HepG2 (cell line): ENCODE measurements around the gene GPN1. TPM values are rescaled to one million over a fixed set of nuclear protein-coding genes. Genes with fewer than 3 reads are reported as not detected.

Source experiments
- DR1 ChIP-seq: sonication (generic); formaldehyde crosslinking; IDR thresholded peaks from 2 replicates; pipeline ENCODE4 v1.8.0; 2021; ENCODE audit warnings: mild to moderate bottlenecking, missing genetic modification reagents, inconsistent platforms
- HMG20B ChIP-seq: conservative IDR thresholded peaks from 2 replicates; pipeline ENCODE4 v1.6.1; 2016; ENCODE audit warnings: missing genetic modification reagents, missing compliant biosample characterization
- KMT2B ChIP-seq: IDR thresholded peaks from 2 replicates; pipeline ENCODE4 v1.6.1; 2016; ENCODE audit warnings: missing genetic modification reagents, missing compliant biosample characterization
- NFE2L1 ChIP-seq: sonication (generic); formaldehyde crosslinking; IDR thresholded peaks from 2 replicates; pipeline ENCODE4 v1.4.0; 2020; ENCODE audit warnings: missing genetic modification reagents, mild to moderate bottlenecking, borderline replicate concordance
- POLR2AphosphoS2 ChIP-seq: IDR thresholded peaks from 2 replicates; pipeline ENCODE4 v1.6.1; 2011; ENCODE audit warnings: low read depth, low read length, improper control_type of control experiment
- RBAK ChIP-seq: sonication (generic); formaldehyde crosslinking; IDR thresholded peaks from 2 replicates; pipeline ENCODE4 v1.5.1; 2020; ENCODE audit warnings: mild to moderate bottlenecking, missing genetic modification reagents
- RBFOX2 ChIP-seq: fragments of 200-400 bp; formaldehyde crosslinking; IDR thresholded peaks from 2 replicates; pipeline ENCODE4 v1.6.1; 2017; ENCODE audit warnings: low read depth, mild to moderate bottlenecking, low read length
- RORA ChIP-seq: sonication (generic); formaldehyde crosslinking; IDR thresholded peaks from 2 replicates; pipeline ENCODE4 v1.5.0; 2020; ENCODE audit warnings: mild to moderate bottlenecking, missing genetic modification reagents, moderate library complexity
- SMARCC2 ChIP-seq: fragments of 450-650 bp; IDR thresholded peaks from 2 replicates; pipeline ENCODE4 v1.6.1; 2017; ENCODE audit warnings: antibody characterized with exemption, mild to moderate bottlenecking
- U2AF2 ChIP-seq: fragments of 200-400 bp; formaldehyde crosslinking; IDR thresholded peaks from 2 replicates; pipeline ENCODE4 v1.6.1; 2017; ENCODE audit warnings: low read depth, mild to moderate bottlenecking, low read length
- UBTF ChIP-seq: sonication (generic); formaldehyde crosslinking; IDR thresholded peaks from 2 replicates; pipeline ENCODE4 v1.4.0; 2020; ENCODE audit warnings: mild to moderate bottlenecking, missing genetic modification reagents
- ZBED4 ChIP-seq: sonication (generic); formaldehyde crosslinking; IDR thresholded peaks from 2 replicates; pipeline ENCODE4 v1.4.0; 2020; ENCODE audit warnings: missing genetic modification reagents, borderline replicate concordance
- ZHX1 ChIP-seq: sonication (generic); formaldehyde crosslinking; IDR thresholded peaks from 2 replicates; pipeline ENCODE4 v1.8.1; 2022; ENCODE audit warnings: low read depth, mild to moderate bottlenecking, missing genetic modification reagents
- ZNF101 ChIP-seq: sonication (generic); formaldehyde crosslinking; IDR thresholded peaks from 2 replicates; pipeline ENCODE4 v1.4.0; 2020; ENCODE audit warnings: mild to moderate bottlenecking, low read depth, missing genetic modification reagents, borderline replicate concordance
- ZNF275 ChIP-seq: sonication (generic); formaldehyde crosslinking; IDR thresholded peaks from 2 replicates; pipeline ENCODE4 v1.8.0; 2022; ENCODE audit warnings: missing genetic modification reagents, mild to moderate bottlenecking, inconsistent platforms, borderline replicate concordance
- ZNF720 ChIP-seq: sonication (generic); formaldehyde crosslinking; IDR thresholded peaks from 2 replicates; pipeline ENCODE4 v1.4.0; 2020; ENCODE audit warnings: missing genetic modification reagents
- ZNF747 ChIP-seq: sonication (generic); formaldehyde crosslinking; IDR thresholded peaks from 2 replicates; pipeline ENCODE4 v1.8.1; 2023; ENCODE audit warnings: missing genetic modification reagents, mild to moderate bottlenecking, borderline replicate concordance
- ZSCAN20 ChIP-seq: sonication (generic); formaldehyde crosslinking; IDR thresholded peaks from 2 replicates; pipeline ENCODE4 v1.4.0; 2020; ENCODE audit warnings: missing genetic modification reagents, mild to moderate bottlenecking, borderline replicate concordance
- polyA plus RNA-seq, 8 experiments: library from polyadenylated mRNA; depleted of rRNA in 3 of 8; stranded (reverse) in 7 of 8; unstranded in 1 of 8; fragments of >200 nt; fragmentation: Illumina TruSeq in 4 of 8; extraction: Trizol in 4 of 8; gene quantifications; 2 replicates each; pipeline versions ENCODE4 v1.2.1 to v1.2.3, GENCODE V29; 2011 to 2016; ENCODE audit warnings: low read depth in 4 of 8, missing spikeins in 1 of 8, mixed read lengths in 1 of 8; ENCODE audit not compliant: insufficient read depth in 1 of 8
- total RNA-seq, 5 experiments: library from RNA; depleted of rRNA; stranded (reverse); fragments of >200 nt; fragmentation: Illumina TruSeq; extraction: Trizol; gene quantifications; 2 replicates each; pipeline ENCODE4 v1.2.3, GENCODE V29; 2016; ENCODE audit warnings: low read depth in 1 of 5

Gene GPN1
- total and polyA plus RNA-seq, 2 of the 13 experiments (the other 11 are each of a cell fraction or from before 2014, with no cell fraction given) = 54.5 to 62.7 TPM

- TF ChIP-seq ZBED4 (CRISPR knock-in tag) = peak; percentile 83; the same call in 1 of the 2 replicates
- peak; percentile 29; the same call in 1 of the 2 replicates for TF ChIP-seq ZNF747 (CRISPR knock-in tag)
- TF ChIP-seq ZSCAN20 (CRISPR knock-in tag) = peak; percentile 71; the same call in 1 of the 2 replicates
- peak; percentile 80 for TF ChIP-seq HMG20B (CRISPR knock-in tag)
- no peak for TF ChIP-seq SMARCC2
- peak; percentile 68; the same call in 1 of the 2 replicates for TF ChIP-seq ZHX1 (CRISPR knock-in tag)
- peak; percentile 97 for TF ChIP-seq ZNF275 (CRISPR knock-in tag)
- peak; percentile 45; the same call in 1 of the 2 replicates for TF ChIP-seq ZNF101 (CRISPR knock-in tag)
- peak; percentile 76 for TF ChIP-seq RBFOX2
- TF ChIP-seq RBAK (CRISPR knock-in tag) = no peak
- peak; percentile 79 for TF ChIP-seq UBTF (CRISPR knock-in tag)
- peak; percentile 69; the same call in 1 of the 2 replicates for TF ChIP-seq RORA
- TF ChIP-seq KMT2B = peak; percentile 99
- TF ChIP-seq U2AF2 = peak; percentile 80; the same call in 1 of the 2 replicates
- TF ChIP-seq DR1 (CRISPR knock-in tag) = peak; percentile 55
- TF ChIP-seq ZNF720 (CRISPR knock-in tag) = no peak; the same call in 1 of the 2 replicates
- no peak for TF ChIP-seq POLR2AphosphoS2
- TF ChIP-seq NFE2L1 (CRISPR knock-in tag) = no peak
Measured at GRCh38 chr2:27663285-27664153, 34.7 kb downstream of the GPN1 start, which contains the start of the genes SLC4A1AP and SUPT7L (continued).
